ENCODE results near the gene LCE1F.

LCE1F gene

GRCh38 chr1:152774875-152775274, at the start of gene LCE1F:
LCE1F (plus strand) TSS chr1:152775140; CDS start chr1:152776372, 1,232 bp downstream.
- DNase-seq (ENCODE audit: low spot score) = no peak

GRCh38 chr1:152725261-152725660, 49.7 kb upstream of the LCE1F start:
- no peak for DNase-seq (ENCODE audit: low spot score)

GRCh38 chr1:152728986-152729385, 46.0 kb upstream of the LCE1F start:
- no peak for DNase-seq (ENCODE audit: low spot score)

GRCh38 chr1:152735648-152736047, 39.3 kb upstream of the LCE1F start:
- DNase-seq (ENCODE audit: low spot score) = no peak

- DNase-seq (ENCODE audit: low spot score) = no peak
Observed at GRCh38 chr1:152737997-152738396, 36.9 kb upstream of the LCE1F start.

GRCh38 chr1:152739841-152740240, 35.1 kb upstream of the LCE1F start:
- DNase-seq (ENCODE audit: low spot score) = no peak

GRCh38 chr1:152741656-152742055, 33.3 kb upstream of the LCE1F start:
- no peak for DNase-seq (ENCODE audit: low spot score)

- no peak for DNase-seq (ENCODE audit: low spot score)
Observed at GRCh38 chr1:152743371-152744145, 31.4 kb upstream of the LCE1F start.

GRCh38 chr1:152745289-152745704, 29.6 kb upstream of the LCE1F start:
- DNase-seq (ENCODE audit: low spot score) = no peak

- DNase-seq (ENCODE audit: low spot score) = no peak
Observed at GRCh38 chr1:152745765-152746444, 29.0 kb upstream of the LCE1F start.

- no peak for DNase-seq (ENCODE audit: low spot score)
Observed at GRCh38 chr1:152747831-152748230, 27.1 kb upstream of the LCE1F start.

- DNase-seq (ENCODE audit: low spot score) = no peak
Observed at GRCh38 chr1:152752225-152752624, 22.7 kb upstream of the LCE1F start.

- DNase-seq (ENCODE audit: low spot score) = no peak
Observed at GRCh38 chr1:152753586-152753985, 21.4 kb upstream of the LCE1F start.

GRCh38 chr1:152756872-152757271, 18.1 kb upstream of the LCE1F start:
- no peak for DNase-seq (ENCODE audit: low spot score)

GRCh38 chr1:152757747-152758146, 17.2 kb upstream of the LCE1F start, which contains the start of gene KPRP:
KPRP (plus strand) TSS chr1:152758025; CDS start chr1:152759589, 1,564 bp downstream.
- no peak for DNase-seq (ENCODE audit: low spot score)

GRCh38 chr1:152758636-152759035, 16.3 kb upstream of the LCE1F start:
- no peak for DNase-seq (ENCODE audit: low spot score)

- no peak for DNase-seq (ENCODE audit: low spot score)
Observed at GRCh38 chr1:152759453-152760173, 15.3 kb upstream of the LCE1F start.

- no peak for DNase-seq (ENCODE audit: low spot score)
Observed at GRCh38 chr1:152760551-152761190, 14.3 kb upstream of the LCE1F start.

- DNase-seq (ENCODE audit: low spot score) = peak; percentile 59
Observed at GRCh38 chr1:152761609-152762213, 13.2 kb upstream of the LCE1F start.

GRCh38 chr1:152768847-152769533, 6.0 kb upstream of the LCE1F start:
- DNase-seq (ENCODE audit: low spot score) = peak; percentile 0

GRCh38 chr1:152770411-152770810, 4.5 kb upstream of the LCE1F start:
- no peak for DNase-seq (ENCODE audit: low spot score)
